OCI-LY7 (cell line): ENCODE data around the gene SETD1A. TPM values are rescaled to one million over a fixed set of nuclear protein-coding genes. Genes with fewer than 3 reads are reported as not detected.
A peak's percentile ranks its signal among the peaks of the same experiment; 100 is the strongest.

Experiments
- BruUV-seq: library from RNA; stranded (reverse); fragments of 400-500 nt; replicated peaks from 2 replicates; lab custom pipeline; 2021; lab: Mats Ljungman, UMichigan
- CTCF ChIA-PET: fragments of 300-600 bp; sonication (Branson Sonifier 250); formaldehyde crosslinking; loops from one replicate; lab custom pipeline; 2022; ENCODE audit warnings: antibody characterized with exemption; ENCODE audit not compliant: unreplicated experiment; lab: Charles Lee
- POLR2A ChIA-PET: fragments of 300-600 bp; sonication (Branson Sonifier 250); formaldehyde crosslinking; loops from one replicate; lab custom pipeline; 2022; ENCODE audit warnings: antibody characterized with exemption; lab: Charles Lee
- DNase-seq: peaks from one replicate; pipeline ENCODE4 v3.0.0-alpha.2; 2015; ENCODE audit warnings: low spot score
- H2AFZ ChIP-seq: fragments of 200-600 bp; sonication (generic), shearing (Covaris generic); 2 replicates; pipeline ENCODE4 v1.6.1; 2014; ENCODE audit warnings: mild to moderate bottlenecking, antibody characterized with exemption, low read length, moderate library complexity
- H3K27ac ChIP-seq: fragments of 200-600 bp; sonication (generic); 2 replicates; pipeline ENCODE4 v1.5.1; 2014; ENCODE audit warnings: mixed run types, low read depth, mild to moderate bottlenecking, moderate library complexity, low read length, inconsistent platforms; ENCODE audit not compliant: poor library complexity, severe bottlenecking
- H3K36me3 ChIP-seq: fragments of 200-600 bp; sonication (generic); 2 replicates; pipeline ENCODE4 v1.6.1; 2014; ENCODE audit warnings: mild to moderate bottlenecking, antibody characterized with exemption, low read length, moderate library complexity, mixed read lengths; ENCODE audit not compliant: insufficient read depth
- H3K4me1 ChIP-seq: fragments of 200-600 bp; sonication (generic); 2 replicates; pipeline ENCODE4 v1.5.1; 2014; ENCODE audit warnings: mild to moderate bottlenecking, low read length; ENCODE audit not compliant: insufficient read depth, poor library complexity, severe bottlenecking
- H3K4me2 ChIP-seq: fragments of 200-600 bp; sonication (generic); 2 replicates; pipeline ENCODE4 v1.6.1; 2014; ENCODE audit warnings: mild to moderate bottlenecking, low read length
- H3K4me3 ChIP-seq: fragments of 200-600 bp; sonication (generic); 2 replicates; pipeline ENCODE4 v1.5.1; 2014; ENCODE audit warnings: mild to moderate bottlenecking, low read depth, low read length; ENCODE audit not compliant: poor library complexity, severe bottlenecking
- H3K79me2 ChIP-seq: fragments of 200-600 bp; sonication (generic); 2 replicates; pipeline ENCODE4 v1.6.1; 2016; ENCODE audit warnings: low read depth, mild to moderate bottlenecking, low read length, moderate library complexity, mixed read lengths; ENCODE audit not compliant: insufficient read depth
- H3K9me2 ChIP-seq: fragments of 200-600 bp; sonication (generic); 2 replicates; pipeline ENCODE4 v1.6.1; 2016; ENCODE audit warnings: mild to moderate bottlenecking, low read length, mixed read lengths; ENCODE audit not compliant: insufficient read depth
- H3K9me3 ChIP-seq: fragments of 200-600 bp; sonication (generic); 2 replicates; pipeline ENCODE4 v1.6.1; 2014; ENCODE audit warnings: mild to moderate bottlenecking, mixed run types, low read length, mixed read lengths
- H4K20me1 ChIP-seq: fragments of 200-600 bp; sonication (generic); 2 replicates; pipeline ENCODE4 v1.6.1; 2014; ENCODE audit warnings: mild to moderate bottlenecking, antibody characterized with exemption, low read length, moderate library complexity, mixed read lengths; ENCODE audit not compliant: insufficient read depth
- EZH2phosphoT487 ChIP-seq: fragments of 200-600 bp; sonication (generic); IDR thresholded peaks from 2 replicates; pipeline ENCODE4 v1.6.1; 2018; ENCODE audit warnings: low read depth, borderline replicate concordance, mild to moderate bottlenecking, mixed run types, antibody characterized with exemption, low read length, moderate library complexity, mixed read lengths
- intact Hi-C: fragments of 100-400 bp; cut with micrococcal nuclease; formaldehyde crosslinking; loops from one replicate; pipeline ENCODE4 v1.10.0; 2022; ENCODE audit not compliant: unreplicated experiment
- total RNA-seq, 2 experiments: library from RNA; depleted of rRNA in 1 of 2; stranded (reverse); fragments of >200 nt in 1 of 2; shearing (Covaris generic) in 1 of 2; gene quantifications; 2 replicates each; pipeline ENCODE4 v1.2.3, GENCODE V29; 2014 to 2022
- TF ChIP-seq, protein P1 (sequence below): fragments of 200-600 bp; sonication (generic); conservative IDR thresholded peaks from 2 replicates; pipeline ENCODE4 v1.5.1; 2014; ENCODE audit warnings: mild to moderate bottlenecking, antibody characterized with exemption, low read length, moderate library complexity, mixed read lengths

The SETD1A gene
- total RNA-seq, 2 experiments from 2014 or later, result 8.6 to 36.0 TPM

DNA sequence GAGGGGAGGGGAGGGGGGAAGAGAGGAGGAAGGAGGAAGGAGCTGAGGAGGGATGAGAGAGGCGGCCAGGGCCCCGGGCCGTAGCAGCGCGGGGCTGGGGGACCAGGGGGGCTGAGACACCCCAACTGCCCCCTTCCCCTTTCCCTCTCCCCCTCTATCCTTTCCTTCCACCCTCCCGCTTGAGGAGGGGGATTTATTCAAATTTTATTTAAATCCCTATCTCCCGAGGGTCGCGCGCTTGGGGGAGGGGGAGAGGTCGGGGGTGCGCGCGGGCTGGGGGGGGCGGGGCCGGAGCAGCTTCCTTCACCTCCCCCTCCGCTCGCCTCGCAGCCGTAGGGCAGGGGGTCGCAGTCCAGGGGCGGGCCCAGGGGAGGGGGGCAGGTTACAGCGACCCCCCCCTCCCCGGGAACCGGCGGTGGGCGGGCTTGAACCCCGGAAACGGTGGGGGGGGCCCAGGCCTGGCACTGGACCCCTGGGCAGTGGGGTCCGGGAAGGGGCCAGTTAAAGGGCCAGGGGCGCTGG is 33.9 kb upstream of the SETD1A start, which contains the start of gene FBXL19:
TSS of gene FBXL19 (plus strand) at position 19 of the 522 bp plus-strand sequence. CDS start 2,183 bp downstream, outside the sequence.
- H3K27ac ChIP-seq, result peak within 1 kb of the TSS; percentile 74
- no peaks in the 10 kb centered on the region for H3K9me3 ChIP-seq
- H4K20me1 ChIP-seq, result no peaks in the 10 kb centered on the region
- H3K79me2 ChIP-seq, result no peaks in the 10 kb centered on the region
- peak within 1 kb of the TSS; percentile 74 for H3K4me3 ChIP-seq
- ChIA-PET CTCF (interaction anchor here (0.6 kb wide), 1 partner anchor 21 kb away, joined by 3 read pairs; no protein-coding TSS in a partner anchor), POLR2A (interaction anchor here (0.6 kb wide), 1 partner anchor 463 kb away, joined by 3 read pairs; no protein-coding TSS in a partner anchor)
- peak within 1 kb of the TSS; percentile 87 for H3K4me2 ChIP-seq
- peak within 1 kb of the TSS; percentile 63 for H2AFZ ChIP-seq
- H3K36me3 ChIP-seq, result no peaks in the 10 kb centered on the region
- intact Hi-C loops, result loop anchor here (1.0 to 2.0 kb wide), 4 partner anchors 33 to 265 kb away; partner anchors contain the start of genes FBRS, KAT8 and SETD1A
- peaks cover 16% of the 10 kb centered on the region for H3K4me1 ChIP-seq
- no peaks in the 10 kb centered on the region for H3K9me2 ChIP-seq
- no TSS peak for BruUV-seq
- TF ChIP-seq, protein P1, sequence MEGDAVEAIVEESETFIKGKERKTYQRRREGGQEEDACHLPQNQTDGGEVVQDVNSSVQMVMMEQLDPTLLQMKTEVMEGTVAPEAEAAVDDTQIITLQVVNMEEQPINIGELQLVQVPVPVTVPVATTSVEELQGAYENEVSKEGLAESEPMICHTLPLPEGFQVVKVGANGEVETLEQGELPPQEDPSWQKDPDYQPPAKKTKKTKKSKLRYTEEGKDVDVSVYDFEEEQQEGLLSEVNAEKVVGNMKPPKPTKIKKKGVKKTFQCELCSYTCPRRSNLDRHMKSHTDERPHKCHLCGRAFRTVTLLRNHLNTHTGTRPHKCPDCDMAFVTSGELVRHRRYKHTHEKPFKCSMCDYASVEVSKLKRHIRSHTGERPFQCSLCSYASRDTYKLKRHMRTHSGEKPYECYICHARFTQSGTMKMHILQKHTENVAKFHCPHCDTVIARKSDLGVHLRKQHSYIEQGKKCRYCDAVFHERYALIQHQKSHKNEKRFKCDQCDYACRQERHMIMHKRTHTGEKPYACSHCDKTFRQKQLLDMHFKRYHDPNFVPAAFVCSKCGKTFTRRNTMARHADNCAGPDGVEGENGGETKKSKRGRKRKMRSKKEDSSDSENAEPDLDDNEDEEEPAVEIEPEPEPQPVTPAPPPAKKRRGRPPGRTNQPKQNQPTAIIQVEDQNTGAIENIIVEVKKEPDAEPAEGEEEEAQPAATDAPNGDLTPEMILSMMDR, result no peak
- TF ChIP-seq EZH2phosphoT487, result no peak
- DNase-seq, result no peak

DNA sequence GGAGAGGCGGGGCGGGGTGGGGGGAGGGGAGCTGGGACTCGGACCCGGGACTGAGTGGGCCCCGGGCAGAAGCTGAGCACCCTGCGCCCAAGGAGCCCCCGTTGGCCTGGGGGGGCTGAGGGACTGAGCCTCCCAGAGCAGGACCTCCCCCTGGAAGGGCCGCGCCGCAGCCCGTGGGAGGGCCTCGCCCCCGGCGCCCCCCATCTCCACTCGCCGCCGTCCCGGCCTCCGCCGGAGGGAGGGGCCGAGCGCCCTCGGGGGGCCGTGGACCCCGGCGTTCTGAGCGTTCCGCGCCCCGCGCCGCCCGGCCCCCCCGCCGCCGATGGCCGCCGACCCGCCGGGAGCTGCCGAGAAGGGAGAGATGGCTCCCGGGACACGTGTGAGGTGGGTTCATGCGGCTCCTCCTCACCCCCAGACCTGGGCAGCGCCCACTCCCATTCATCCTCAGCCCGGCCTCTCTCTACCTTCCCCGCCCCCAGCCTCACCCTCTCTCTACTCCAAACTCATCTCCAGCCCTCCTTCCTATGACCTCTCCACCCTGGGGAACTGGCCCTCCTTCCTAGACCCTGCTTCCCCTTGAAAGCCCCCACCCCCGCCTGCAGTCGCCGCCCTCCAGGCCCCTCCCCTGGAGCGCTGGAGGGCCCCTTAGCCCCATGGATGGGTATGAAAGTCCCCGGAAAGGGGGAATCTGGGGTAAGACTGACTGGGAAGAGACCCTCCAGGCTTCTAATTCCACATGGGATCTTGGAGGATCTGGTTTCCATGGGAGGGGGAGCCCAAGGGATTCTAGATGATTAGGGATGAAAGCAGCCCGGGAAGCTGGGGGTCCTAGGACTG is 33.3 kb upstream of the SETD1A start:
- intact Hi-C loops, result no loop called here
- no peak overlapping the region for H3K27ac ChIP-seq
- BruUV-seq, result no TSS peak

More for the DNA sequence above, 33.3 kb upstream of the SETD1A start:
- Histone ChIP-seq H3K9me3 (no peaks in the 10 kb centered on the region), H3K36me3 (no peaks in the 10 kb centered on the region), H4K20me1 (no peaks in the 10 kb centered on the region), H3K9me2 (no peaks in the 10 kb centered on the region), H3K4me3 (peak overlapping the region; percentile 74), H2AFZ (no peak overlapping the region), H3K79me2 (no peaks in the 10 kb centered on the region), H3K4me1 (peaks cover 16% of the 10 kb centered on the region), H3K4me2 (peak overlapping the region; percentile 84)
- no peak for DNase-seq
- CTCF ChIA-PET, result no interaction called here
- POLR2A ChIA-PET, result no interaction called here
- TF ChIP-seq, protein P1, result no peak
- no peak for TF ChIP-seq EZH2phosphoT487
